ENCODE results near the gene ERC2. TPM values are rescaled to one million over a fixed set of nuclear protein-coding genes. Genes with fewer than 3 reads are reported as not detected.

ERC2 gene
- total RNA-seq, 1 donor from 2014 or later, result 7.4 TPM

- Mint-ChIP-seq H3K9me3 (ENCODE audit: unreplicated experiment) (no peaks in the 10 kb centered on the region), H3K4me3 (ENCODE audit: unreplicated experiment) (no peak overlapping the region), H3K27me3 (ENCODE audit: low read depth, unreplicated experiment) (no peaks in the 10 kb centered on the region), H3K36me3 (ENCODE audit: low read depth, unreplicated experiment) (no peaks in the 10 kb centered on the region), H3K4me1 (ENCODE audit: low read depth, unreplicated experiment) (no peaks in the 10 kb centered on the region), H3K27ac (ENCODE audit: unreplicated experiment) (no peak overlapping the region)
- H3K36me3 ChIP-seq (ENCODE audit: insufficient read depth, low read length), result no peaks in the 10 kb centered on the region
- H3K27ac ChIP-seq (ENCODE audit: low read depth, low read length), result no peak overlapping the region
- no peak overlapping the region for H2AFZ ChIP-seq (ENCODE audit: low read depth, low read length)
- no peaks in the 10 kb centered on the region for H3K79me2 ChIP-seq (ENCODE audit: insufficient read depth, low read length)
- no peak overlapping the region for H3K4me2 ChIP-seq (ENCODE audit: low read length)
- H4K20me1 ChIP-seq (ENCODE audit: insufficient read depth, low read length), result no peaks in the 10 kb centered on the region
- H3K9ac ChIP-seq (ENCODE audit: low read length), result no peak overlapping the region
- peaks cover 4% of the 10 kb centered on the region for H3K27me3 ChIP-seq (ENCODE audit: insufficient read depth, low read length)
- H3K4me3 ChIP-seq (ENCODE audit: insufficient read depth, low read depth, low read length), result no peak overlapping the region
- TF ChIP-seq CTCF (IDR thresholded peaks at IDR 0.05; ENCODE audit: insufficient read depth, low read depth, low read length) (peak; percentile 18), EZH2 (IDR thresholded peaks at IDR 0.05; ENCODE audit: insufficient read depth, low read length) (no peak)
- H3K9me3 ChIP-seq (ENCODE audit: insufficient read depth, low read depth, low read length), result no peaks in the 10 kb centered on the region
- no peak for FAIRE-seq
- no peaks in the 10 kb centered on the region for H3K4me1 ChIP-seq (ENCODE audit: insufficient read depth, low read length)
- no peak for DNase-seq (ENCODE audit: low read depth)
These were observed 120.9 kb downstream of the ERC2 start for GRCh38 chr3:56347219-56347871.

- H3K4me2 ChIP-seq (ENCODE audit: low read length), result no peak overlapping the region
- H3K9ac ChIP-seq (ENCODE audit: low read length), result no peak overlapping the region
- no peaks in the 10 kb centered on the region for H3K9me3 Mint-ChIP-seq (ENCODE audit: unreplicated experiment)
- H3K4me1 ChIP-seq (ENCODE audit: insufficient read depth, low read length), result no peaks in the 10 kb centered on the region
- H3K4me1 Mint-ChIP-seq (ENCODE audit: low read depth, unreplicated experiment), result no peaks in the 10 kb centered on the region
- no peaks in the 10 kb centered on the region for H3K79me2 ChIP-seq (ENCODE audit: insufficient read depth, low read length)
- no peaks in the 10 kb centered on the region for H3K36me3 Mint-ChIP-seq (ENCODE audit: low read depth, unreplicated experiment)
- no peak overlapping the region for H3K4me3 Mint-ChIP-seq (ENCODE audit: unreplicated experiment)
- peaks cover 4% of the 10 kb centered on the region for H3K27me3 ChIP-seq (ENCODE audit: insufficient read depth, low read length)
- no peak overlapping the region for H2AFZ ChIP-seq (ENCODE audit: low read depth, low read length)
- H4K20me1 ChIP-seq (ENCODE audit: insufficient read depth, low read length), result no peaks in the 10 kb centered on the region
- H3K36me3 ChIP-seq (ENCODE audit: insufficient read depth, low read length), result no peaks in the 10 kb centered on the region
- no peak overlapping the region for H3K27ac Mint-ChIP-seq (ENCODE audit: unreplicated experiment)
- no peak overlapping the region for H3K4me3 ChIP-seq (ENCODE audit: insufficient read depth, low read depth, low read length)
- FAIRE-seq, result no peak
- H3K27me3 Mint-ChIP-seq (ENCODE audit: low read depth, unreplicated experiment), result no peaks in the 10 kb centered on the region
- H3K9me3 ChIP-seq (ENCODE audit: insufficient read depth, low read depth, low read length), result no peaks in the 10 kb centered on the region
- H3K27ac ChIP-seq (ENCODE audit: low read depth, low read length), result no peak overlapping the region
- no peak for TF ChIP-seq EZH2 (IDR thresholded peaks at IDR 0.05; ENCODE audit: insufficient read depth, low read length)
- TF ChIP-seq CTCF (IDR thresholded peaks at IDR 0.05; ENCODE audit: insufficient read depth, low read depth, low read length), result no peak
- DNase-seq (ENCODE audit: low read depth), result no peak
These were observed 125.8 kb downstream of the ERC2 start for GRCh38 chr3:56342475-56342874.

GRCh38 chr3:56339671-56340070, 128.6 kb downstream of the ERC2 start:
- no peak overlapping the region for H3K4me2 ChIP-seq (ENCODE audit: low read length)
- H3K4me1 Mint-ChIP-seq (ENCODE audit: low read depth, unreplicated experiment), result no peaks in the 10 kb centered on the region
- no peaks in the 10 kb centered on the region for H3K27me3 Mint-ChIP-seq (ENCODE audit: low read depth, unreplicated experiment)
- no peak for TF ChIP-seq EZH2 (IDR thresholded peaks at IDR 0.05; ENCODE audit: insufficient read depth, low read length)
- TF ChIP-seq CTCF (IDR thresholded peaks at IDR 0.05; ENCODE audit: insufficient read depth, low read depth, low read length), result no peak
- no peaks in the 10 kb centered on the region for H3K9me3 Mint-ChIP-seq (ENCODE audit: unreplicated experiment)
- H3K4me3 Mint-ChIP-seq (ENCODE audit: unreplicated experiment), result no peak overlapping the region
- no peak overlapping the region for H3K4me3 ChIP-seq (ENCODE audit: insufficient read depth, low read depth, low read length)
- no peak for DNase-seq (ENCODE audit: low read depth)
- H3K27me3 ChIP-seq (ENCODE audit: insufficient read depth, low read length), result peaks cover 4% of the 10 kb centered on the region
- H3K36me3 ChIP-seq (ENCODE audit: insufficient read depth, low read length), result no peaks in the 10 kb centered on the region
- no peaks in the 10 kb centered on the region for H4K20me1 ChIP-seq (ENCODE audit: insufficient read depth, low read length)
- no peaks in the 10 kb centered on the region for H3K36me3 Mint-ChIP-seq (ENCODE audit: low read depth, unreplicated experiment)
- no peak overlapping the region for H2AFZ ChIP-seq (ENCODE audit: low read depth, low read length)
- H3K9me3 ChIP-seq (ENCODE audit: insufficient read depth, low read depth, low read length), result no peaks in the 10 kb centered on the region
- no peaks in the 10 kb centered on the region for H3K79me2 ChIP-seq (ENCODE audit: insufficient read depth, low read length)
- no peaks in the 10 kb centered on the region for H3K4me1 ChIP-seq (ENCODE audit: insufficient read depth, low read length)
- no peak overlapping the region for H3K9ac ChIP-seq (ENCODE audit: low read length)
- FAIRE-seq, result no peak
- no peak overlapping the region for H3K27ac ChIP-seq (ENCODE audit: low read depth, low read length)
- H3K27ac Mint-ChIP-seq (ENCODE audit: unreplicated experiment), result no peak overlapping the region

Measured in astrocyte (in vitro differentiated cells and primary cell).